ENCODE measurements around the gene GRIN1.

Gene GRIN1

DNA sequence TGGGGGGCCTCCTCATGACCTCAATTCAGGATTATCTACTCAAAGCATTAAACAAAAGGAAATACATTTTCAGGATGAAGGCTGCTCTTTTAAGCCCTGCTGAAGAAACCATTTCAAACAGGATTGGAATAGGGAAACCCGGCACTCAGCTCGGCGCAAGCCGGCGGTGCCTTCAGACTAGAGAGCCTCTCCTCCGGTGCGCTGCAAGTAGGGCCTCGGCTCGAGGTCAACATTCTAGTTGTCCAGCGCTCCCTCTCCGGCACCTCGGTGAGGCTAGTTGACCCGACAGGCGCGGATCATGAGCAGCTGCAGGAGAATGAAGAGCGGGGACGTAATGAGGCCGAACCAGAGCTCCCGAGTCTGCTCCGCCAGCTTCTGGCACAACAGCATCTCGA is 65.8 kb downstream of the GRIN1 start:
- TF ChIP-seq, protein P1, sequence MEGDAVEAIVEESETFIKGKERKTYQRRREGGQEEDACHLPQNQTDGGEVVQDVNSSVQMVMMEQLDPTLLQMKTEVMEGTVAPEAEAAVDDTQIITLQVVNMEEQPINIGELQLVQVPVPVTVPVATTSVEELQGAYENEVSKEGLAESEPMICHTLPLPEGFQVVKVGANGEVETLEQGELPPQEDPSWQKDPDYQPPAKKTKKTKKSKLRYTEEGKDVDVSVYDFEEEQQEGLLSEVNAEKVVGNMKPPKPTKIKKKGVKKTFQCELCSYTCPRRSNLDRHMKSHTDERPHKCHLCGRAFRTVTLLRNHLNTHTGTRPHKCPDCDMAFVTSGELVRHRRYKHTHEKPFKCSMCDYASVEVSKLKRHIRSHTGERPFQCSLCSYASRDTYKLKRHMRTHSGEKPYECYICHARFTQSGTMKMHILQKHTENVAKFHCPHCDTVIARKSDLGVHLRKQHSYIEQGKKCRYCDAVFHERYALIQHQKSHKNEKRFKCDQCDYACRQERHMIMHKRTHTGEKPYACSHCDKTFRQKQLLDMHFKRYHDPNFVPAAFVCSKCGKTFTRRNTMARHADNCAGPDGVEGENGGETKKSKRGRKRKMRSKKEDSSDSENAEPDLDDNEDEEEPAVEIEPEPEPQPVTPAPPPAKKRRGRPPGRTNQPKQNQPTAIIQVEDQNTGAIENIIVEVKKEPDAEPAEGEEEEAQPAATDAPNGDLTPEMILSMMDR (conservative IDR thresholded peaks at IDR 0.05; ENCODE audit: low read depth, low read length): no peak
- DNase-seq (ENCODE audit: low read depth): no peak

DNA sequence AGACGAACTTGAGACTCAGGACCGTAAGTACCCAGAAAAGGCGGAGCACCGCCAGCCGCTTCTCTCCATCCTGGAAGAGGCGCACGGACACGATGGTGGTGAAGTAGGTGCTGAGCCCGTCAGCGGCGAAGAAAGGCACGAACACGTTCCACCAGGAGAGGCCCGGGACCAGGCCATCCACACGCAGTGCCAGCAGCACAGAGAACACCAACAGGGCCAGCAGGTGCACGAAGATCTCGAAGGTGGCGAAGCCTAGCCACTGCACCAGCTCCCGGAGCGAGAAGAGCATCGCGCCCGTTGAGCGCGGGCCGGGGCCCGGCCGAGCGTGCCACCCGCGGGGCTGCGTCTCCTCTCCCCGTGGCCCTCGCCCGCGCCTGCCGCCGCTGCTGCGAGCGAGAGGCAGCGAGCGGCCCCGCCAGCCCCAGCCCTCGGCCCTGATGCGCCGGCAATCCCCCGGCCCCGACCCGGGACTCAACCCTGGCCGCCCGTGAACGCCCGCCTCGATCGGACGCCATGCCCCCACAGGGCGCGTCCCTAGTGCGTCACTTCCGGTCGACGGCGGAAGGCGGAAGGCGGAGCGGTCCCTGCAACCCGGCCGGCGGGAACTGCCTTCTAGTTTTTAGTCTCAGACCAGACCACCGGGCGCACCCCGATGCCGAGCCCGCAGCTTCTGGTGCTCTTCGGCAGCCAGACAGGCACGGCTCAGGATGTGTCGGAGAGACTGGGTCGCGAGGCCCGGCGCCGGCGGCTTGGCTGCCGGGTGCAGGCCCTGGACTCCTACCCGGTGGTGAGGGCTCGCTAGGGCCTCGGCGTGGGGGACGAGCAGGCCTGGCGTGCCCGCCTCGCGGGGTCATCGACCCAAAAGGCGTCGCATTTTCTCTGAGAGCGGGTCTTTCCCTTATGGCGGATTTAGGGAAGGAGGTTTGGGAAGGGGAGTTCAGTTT is 66.4 kb downstream of the GRIN1 start, which contains the start of the genes NDOR1 and TMEM203:
TSS of gene NDOR1 (plus strand) at position 575 of the 944 bp plus-strand sequence. CDS start at position 653, 78 bp downstream.
TSS of gene TMEM203 (minus strand) at position 523 of the 944 bp plus-strand sequence. CDS start at position 289, 234 bp downstream.
- TF ChIP-seq, protein P1 (conservative IDR thresholded peaks at IDR 0.05; ENCODE audit: low read depth, low read length): no peak
- peak; percentile 80 for DNase-seq (ENCODE audit: low read depth)
- peak within 1 kb of the TSS; percentile 94 for H3K4me3 ChIP-seq (ENCODE audit: low read depth, low read length)

More for the DNA sequence above, 65.8 kb downstream of the GRIN1 start:
- peak overlapping the region; percentile 94 for H3K4me3 ChIP-seq (ENCODE audit: low read depth, low read length)

DNA sequence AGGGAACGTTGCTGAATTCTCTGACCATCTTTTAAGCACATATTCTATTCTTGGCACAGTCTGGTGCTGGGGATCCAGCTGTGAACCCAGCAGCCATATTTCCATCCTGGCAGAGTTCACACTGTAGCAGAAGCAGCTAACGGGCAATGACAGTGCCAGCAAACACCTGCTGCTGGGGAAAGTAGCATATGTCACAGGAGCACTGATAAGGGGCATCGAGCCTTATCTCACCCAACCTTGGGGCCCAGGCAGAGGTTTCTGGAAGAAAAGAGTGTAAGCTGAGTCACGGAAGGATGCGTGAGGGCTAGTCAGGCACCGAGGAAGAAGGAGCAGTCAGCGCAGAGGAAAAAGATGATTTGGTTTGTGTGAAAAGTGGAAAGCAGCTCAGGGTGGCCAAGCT is 67.6 kb downstream of the GRIN1 start:
- TF ChIP-seq, protein P1 (conservative IDR thresholded peaks at IDR 0.05; ENCODE audit: low read depth, low read length): no peak
- H3K4me3 ChIP-seq (ENCODE audit: low read depth, low read length): no peak overlapping the region
- no peak for DNase-seq (ENCODE audit: low read depth)

DNA sequence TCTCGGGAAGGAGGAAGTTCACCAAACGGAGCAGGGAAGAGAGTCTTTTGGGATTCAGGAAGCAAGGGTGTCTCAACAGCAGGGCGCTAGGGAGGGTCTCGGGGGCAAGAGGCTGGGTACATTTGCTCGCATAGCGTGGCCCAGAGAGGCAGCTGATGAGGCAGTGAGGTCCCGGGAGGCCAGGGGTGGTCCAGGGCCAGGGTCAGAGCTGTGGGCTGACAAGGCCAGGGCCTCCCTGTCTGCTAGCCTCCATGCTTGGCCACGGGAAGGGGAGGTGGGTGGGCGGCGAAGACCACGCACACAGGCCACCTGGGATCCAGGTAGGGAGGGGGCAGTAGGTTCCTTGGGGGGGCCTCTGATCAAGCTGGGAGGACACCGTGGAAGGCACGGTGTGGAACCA is 72.6 kb downstream of the GRIN1 start:
- no peak for DNase-seq (ENCODE audit: low read depth)
- no peak overlapping the region for H3K4me3 ChIP-seq (ENCODE audit: low read depth, low read length)
- TF ChIP-seq, protein P1 (conservative IDR thresholded peaks at IDR 0.05; ENCODE audit: low read depth, low read length): no peak

DNA sequence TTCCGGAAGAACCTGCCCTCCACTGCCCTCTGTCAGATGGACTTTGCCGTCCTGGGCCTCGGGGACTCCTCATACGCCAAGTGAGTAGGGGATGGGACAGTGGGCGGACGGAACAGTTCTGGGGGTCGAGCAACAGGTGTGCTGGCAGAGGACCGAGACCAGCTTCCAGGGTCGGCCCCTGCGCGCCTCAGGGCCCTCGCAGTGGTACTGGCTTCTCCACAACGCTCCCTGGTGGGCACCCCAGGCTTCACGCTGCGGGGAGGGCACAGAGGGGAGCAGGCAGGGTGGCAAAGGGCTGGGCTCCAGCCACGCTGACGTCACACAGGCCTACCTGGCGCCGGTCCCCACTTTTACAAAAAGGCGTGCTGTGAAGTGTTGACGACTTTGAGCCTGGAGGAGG is 73.6 kb downstream of the GRIN1 start:
- no peak overlapping the region for H3K4me3 ChIP-seq (ENCODE audit: low read depth, low read length)
- DNase-seq (ENCODE audit: low read depth): no peak
- TF ChIP-seq, protein P1 (conservative IDR thresholded peaks at IDR 0.05; ENCODE audit: low read depth, low read length): no peak

DNA sequence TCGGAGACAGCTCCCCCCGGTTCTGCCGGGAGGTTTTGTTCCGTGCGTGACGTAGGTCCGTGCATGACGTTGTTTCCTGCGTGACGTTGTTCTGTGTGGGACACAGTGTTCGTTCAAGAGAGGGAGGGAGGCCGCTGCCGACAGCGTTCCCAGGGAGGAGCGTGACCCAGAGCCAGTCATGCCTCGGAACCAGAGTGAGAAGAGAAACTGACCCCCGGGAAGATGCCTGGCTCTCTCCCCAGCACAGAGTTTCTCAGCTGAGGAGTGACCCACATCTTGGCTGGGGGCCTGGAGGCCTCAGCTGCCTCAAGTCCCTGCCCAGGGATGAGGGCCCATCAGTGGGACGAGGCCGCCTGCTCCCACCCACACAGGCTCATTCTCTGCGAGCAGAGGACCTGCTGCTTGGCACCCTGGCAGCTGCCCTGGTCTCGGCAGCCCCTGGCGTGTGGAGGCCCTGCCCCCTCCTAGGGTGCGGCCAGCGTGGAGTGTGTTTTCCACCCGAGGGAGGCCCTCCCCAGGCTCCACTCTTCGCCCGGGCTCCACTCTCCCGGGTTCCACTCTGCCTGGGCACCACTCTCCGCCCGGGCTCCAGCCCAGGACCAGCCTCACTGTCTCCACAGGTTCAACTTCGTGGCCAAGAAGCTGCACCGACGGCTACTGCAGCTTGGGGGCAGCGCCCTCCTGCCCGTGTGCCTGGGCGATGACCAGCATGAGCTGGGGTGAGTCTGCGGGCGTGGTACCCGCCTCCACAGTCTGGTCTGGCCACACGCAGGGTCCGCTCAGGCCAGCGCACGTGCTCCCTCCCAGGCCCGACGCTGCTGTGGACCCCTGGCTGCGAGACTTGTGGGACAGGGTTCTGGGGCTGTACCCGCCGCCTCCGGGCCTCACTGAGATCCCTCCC is 74.5 kb downstream of the GRIN1 start:
- DNase-seq (ENCODE audit: low read depth): no peak
- no peak overlapping the region for H3K4me3 ChIP-seq (ENCODE audit: low read depth, low read length)
- TF ChIP-seq, protein P1 (conservative IDR thresholded peaks at IDR 0.05; ENCODE audit: low read depth, low read length): peak; percentile 32

All from choroid plexus epithelial cell (primary cell).